OCI-LY3 (cell line): ENCODE measurements around the gene IFT43.
A peak's percentile ranks its signal among the peaks of the same experiment; 100 is the strongest.

Experiments
- H2AFZ ChIP-seq: fragments of 200-600, 300-600 bp; shearing (Covaris generic); 2 replicates; pipeline ENCODE4 v1.6.0; 2014; ENCODE audit warnings: antibody characterized with exemption, low read depth, low read length
- H3K27ac ChIP-seq: fragments of 200-600, 300-600 bp; sonication (generic); 2 replicates; pipeline ENCODE4 v1.5.1; 2014; ENCODE audit warnings: mild to moderate bottlenecking, low read length, moderate library complexity, mixed read lengths
- H3K27me3 ChIP-seq: fragments of 200-600, 300-600 bp; sonication (generic); 2 replicates; pipeline ENCODE4 v1.6.1; 2014; ENCODE audit warnings: low read depth, low read length, mixed read lengths
- H3K36me3 ChIP-seq: fragments of 200-600, 300-600 bp; sonication (generic); replicated peaks from 2 replicates; pipeline ENCODE3; 2014; ENCODE audit warnings: low read depth, low read length, mixed read lengths
- H3K4me1 ChIP-seq: fragments of 300-600, 200-600 bp; sonication (generic); 2 replicates; pipeline ENCODE4 v1.6.1; 2014; ENCODE audit warnings: low read length, mixed read lengths
- H3K4me2 ChIP-seq: fragments of 200-600, 300-600 bp; sonication (generic); 2 replicates; pipeline ENCODE4 v1.6.1; 2014; ENCODE audit warnings: low read length, mixed read lengths
- H3K4me3 ChIP-seq: fragments of 300-600, 200-600 bp; sonication (generic); 2 replicates; pipeline ENCODE4 v1.5.1; 2014; ENCODE audit warnings: antibody characterized with exemption, mild to moderate bottlenecking, low read length, moderate library complexity
- H3K79me2 ChIP-seq: fragments of 300-600, 200-600 bp; shearing (Covaris generic); 2 replicates; pipeline ENCODE4 v1.6.1; 2014; ENCODE audit warnings: mild to moderate bottlenecking, low read length, mixed read lengths
- H3K9ac ChIP-seq: fragments of 300-600, 200-600 bp; shearing (Covaris generic); 2 replicates; pipeline ENCODE4 v1.6.0; 2014; ENCODE audit warnings: mild to moderate bottlenecking, low read length, moderate library complexity
- H3K9me3 ChIP-seq: fragments of 200-600, 300-600 bp; shearing (Covaris generic); 2 replicates; pipeline ENCODE4 v1.6.1; 2014; ENCODE audit warnings: low read length, mixed read lengths; ENCODE audit not compliant: insufficient read depth
- H4K20me1 ChIP-seq: fragments of 200-600, 300-600 bp; sonication (generic); 2 replicates; pipeline ENCODE4 v1.6.1; 2016; ENCODE audit warnings: low read length, mixed read lengths; ENCODE audit not compliant: insufficient read depth
- CTCF ChIP-seq: fragments of 200-600, 300-600 bp; sonication (generic); IDR thresholded peaks from 2 replicates; pipeline ENCODE4 v1.5.1; 2014; ENCODE audit warnings: antibody characterized with exemption, low read length, low read depth
- EZH2phosphoT487 ChIP-seq: fragments of 200-600 bp; shearing (Covaris generic); IDR thresholded peaks from 2 replicates; pipeline ENCODE4 v1.6.1; 2018; ENCODE audit warnings: antibody characterized with exemption, mixed run types, low read depth

IFT43 gene

GRCh38 chr14:75985618-75986438 is at the start of gene IFT43:
Gene IFT43, plus strand, starts transcription at chr14:75985763. Its CDS starts 24 bp downstream, at chr14:75985787.
- H3K4me3 ChIP-seq, result peak within 1 kb of the TSS; percentile 97
- H3K27ac ChIP-seq, result no peak within 1 kb of the TSS
- H2AFZ ChIP-seq, result peak within 1 kb of the TSS; percentile 79
- H4K20me1 ChIP-seq, result no peaks in the 10 kb centered on the region
- H3K4me2 ChIP-seq, result peak within 1 kb of the TSS; percentile 91
- H3K36me3 ChIP-seq, result no peaks in the 10 kb centered on the region
- peaks cover 17% of the 10 kb centered on the region; the same call in 1 of the 2 replicates for H3K4me1 ChIP-seq
- H3K27me3 ChIP-seq, result no peaks in the 10 kb centered on the region
- peak within 1 kb of the TSS; percentile 73 for H3K9ac ChIP-seq
- TF ChIP-seq CTCF (no peak), EZH2phosphoT487 (no peak)
- H3K9me3 ChIP-seq, result no peaks in the 10 kb centered on the region
- H3K79me2 ChIP-seq, result no peaks in the 10 kb centered on the region

- Histone ChIP-seq H3K79me2 (no peaks in the 10 kb centered on the region), H3K27me3 (no peaks in the 10 kb centered on the region), H3K4me3 (no peak overlapping the region), H3K9me3 (no peaks in the 10 kb centered on the region), H3K9ac (no peak overlapping the region), H3K4me1 (no peaks in the 10 kb centered on the region), H4K20me1 (no peaks in the 10 kb centered on the region), H3K4me2 (no peak overlapping the region), H3K36me3 (no peaks in the 10 kb centered on the region), H3K27ac (no peak overlapping the region), H2AFZ (no peak overlapping the region)
- TF ChIP-seq CTCF, result no peak
- no peak for TF ChIP-seq EZH2phosphoT487
Observed at GRCh38 chr14:75939200-75939599, 46.4 kb upstream of the IFT43 start.

- no peak for TF ChIP-seq EZH2phosphoT487
- TF ChIP-seq CTCF, result no peak
- Histone ChIP-seq H3K4me1 (no peaks in the 10 kb centered on the region), H2AFZ (no peak overlapping the region), H3K36me3 (no peaks in the 10 kb centered on the region), H4K20me1 (no peaks in the 10 kb centered on the region), H3K4me2 (no peak overlapping the region), H3K27ac (no peak overlapping the region), H3K9ac (no peak overlapping the region), H3K79me2 (no peaks in the 10 kb centered on the region), H3K9me3 (no peaks in the 10 kb centered on the region), H3K4me3 (no peak overlapping the region), H3K27me3 (no peaks in the 10 kb centered on the region)
Observed at GRCh38 chr14:75941030-75941429, 44.5 kb upstream of the IFT43 start.

GRCh38 chr14:75944607-75945241 is 40.8 kb upstream of the IFT43 start:
- no peak overlapping the region for H3K27ac ChIP-seq

More at GRCh38 chr14:75944607-75945241, 40.8 kb upstream of the IFT43 start:
- Histone ChIP-seq H3K9me3 (no peaks in the 10 kb centered on the region), H4K20me1 (no peaks in the 10 kb centered on the region), H3K4me1 (no peaks in the 10 kb centered on the region), H3K79me2 (no peaks in the 10 kb centered on the region), H3K27me3 (no peaks in the 10 kb centered on the region), H3K9ac (no peak overlapping the region), H3K4me2 (no peak overlapping the region), H2AFZ (no peak overlapping the region), H3K36me3 (no peaks in the 10 kb centered on the region), H3K4me3 (no peak overlapping the region)
- TF ChIP-seq CTCF, result no peak
- TF ChIP-seq EZH2phosphoT487, result no peak
